AG04450 (cell line): ENCODE results near the gene NOX3. TPM values are rescaled to one million over a fixed set of nuclear protein-coding genes. Genes with fewer than 3 reads are reported as not detected.
A peak's percentile ranks its signal among the peaks of the same experiment; 100 is the strongest.
"Not testable (repeated sequence)": the region's sequence is repeated elsewhere in the genome, so short reads cannot be mapped to it uniquely, and the experiment has no call there.

Experiments used
- CTCF ChIA-PET: fragments of 300-600, 350-600 bp; formaldehyde crosslinking; extraction: SDS; loops from one replicate; lab custom pipeline; 2022; ENCODE audit warnings: antibody characterized with exemption, inconsistent platforms; lab: Charles Lee
- POLR2A ChIA-PET: fragments of 350-600 bp; formaldehyde crosslinking; extraction: SDS; loops from one replicate; lab custom pipeline; 2021; ENCODE audit warnings: antibody characterized with exemption, inconsistent platforms; lab: Yijun Ruan, JAX
- DNase-seq: peaks from one replicate; pipeline ENCODE4 v3.0.0-alpha.2; 2011; ENCODE audit warnings: low read depth, low spot score
- H3K27ac ChIP-seq: one replicate; pipeline ENCODE4 v1.5.1; 2012; ENCODE audit warnings: low read depth, low read length, control low read depth
- H3K27me3 ChIP-seq: one replicate; pipeline ENCODE4 v1.6.0; 2012; ENCODE audit warnings: low read length; ENCODE audit not compliant: control insufficient read depth, insufficient read depth
- H3K4me3 ChIP-seq: 2 replicates; pipeline ENCODE4 v1.5.1; 2011; ENCODE audit warnings: mild to moderate bottlenecking, low read depth, low read length, control low read depth
- H3K9me3 ChIP-seq: 2 replicates; pipeline ENCODE4 v1.5.1; 2012; ENCODE audit warnings: low read length; ENCODE audit not compliant: control insufficient read depth, insufficient read depth
- polyA plus RNA-seq: library from polyadenylated mRNA; depleted of rRNA; stranded (reverse); fragments of >200 nt; gene quantifications from 2 replicates; pipeline ENCODE4 v1.2.3, GENCODE V29; 2011
- TF ChIP-seq, protein P1 (sequence below): IDR thresholded peaks from 2 replicates; pipeline ENCODE4 v1.5.1; 2011; ENCODE audit warnings: low read depth, low read length, control low read depth, inconsistent platforms

NOX3 gene
- polyA plus RNA-seq, 1 experiment: not detected

DNA sequence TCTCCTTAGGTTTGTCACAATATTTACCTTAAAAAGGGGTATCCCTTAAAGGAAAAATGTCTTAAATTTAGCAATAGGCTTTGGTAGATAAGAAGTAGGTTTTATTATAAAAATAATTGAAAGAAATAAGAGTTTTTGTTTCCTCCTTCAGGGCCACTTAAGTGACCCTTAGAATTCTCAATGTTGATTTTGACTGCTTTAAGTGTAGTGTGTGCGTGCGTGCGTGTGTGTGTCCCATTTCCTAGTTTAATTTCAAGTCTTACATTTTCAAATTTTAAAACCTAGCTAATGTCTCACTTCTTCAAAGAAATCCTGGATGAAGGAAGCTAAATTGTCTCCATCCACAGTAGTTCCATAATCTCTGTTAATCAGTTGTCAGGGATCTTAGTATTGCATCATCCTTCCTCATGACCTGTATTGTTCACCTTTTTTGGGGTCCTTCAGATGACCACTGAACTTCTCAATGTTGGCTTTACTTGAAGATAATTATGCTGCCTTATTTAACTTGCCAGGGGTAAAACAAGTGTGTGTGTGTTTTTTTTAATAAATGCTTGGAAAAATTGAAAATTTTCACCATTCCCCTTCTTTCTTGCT, 90.7 kb downstream of the NOX3 start:
- TF ChIP-seq, protein P1, sequence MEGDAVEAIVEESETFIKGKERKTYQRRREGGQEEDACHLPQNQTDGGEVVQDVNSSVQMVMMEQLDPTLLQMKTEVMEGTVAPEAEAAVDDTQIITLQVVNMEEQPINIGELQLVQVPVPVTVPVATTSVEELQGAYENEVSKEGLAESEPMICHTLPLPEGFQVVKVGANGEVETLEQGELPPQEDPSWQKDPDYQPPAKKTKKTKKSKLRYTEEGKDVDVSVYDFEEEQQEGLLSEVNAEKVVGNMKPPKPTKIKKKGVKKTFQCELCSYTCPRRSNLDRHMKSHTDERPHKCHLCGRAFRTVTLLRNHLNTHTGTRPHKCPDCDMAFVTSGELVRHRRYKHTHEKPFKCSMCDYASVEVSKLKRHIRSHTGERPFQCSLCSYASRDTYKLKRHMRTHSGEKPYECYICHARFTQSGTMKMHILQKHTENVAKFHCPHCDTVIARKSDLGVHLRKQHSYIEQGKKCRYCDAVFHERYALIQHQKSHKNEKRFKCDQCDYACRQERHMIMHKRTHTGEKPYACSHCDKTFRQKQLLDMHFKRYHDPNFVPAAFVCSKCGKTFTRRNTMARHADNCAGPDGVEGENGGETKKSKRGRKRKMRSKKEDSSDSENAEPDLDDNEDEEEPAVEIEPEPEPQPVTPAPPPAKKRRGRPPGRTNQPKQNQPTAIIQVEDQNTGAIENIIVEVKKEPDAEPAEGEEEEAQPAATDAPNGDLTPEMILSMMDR: no peak
- ChIA-PET POLR2A (no interaction called here), CTCF (no interaction called here)
- Histone ChIP-seq H3K4me3 (no peak overlapping the region), H3K9me3 (peaks cover 8% of the 10 kb centered on the region; the same call in 1 of the 2 replicates), H3K27ac (no peak overlapping the region), H3K27me3 (no peaks in the 10 kb centered on the region)
- DNase-seq: no peak

DNA sequence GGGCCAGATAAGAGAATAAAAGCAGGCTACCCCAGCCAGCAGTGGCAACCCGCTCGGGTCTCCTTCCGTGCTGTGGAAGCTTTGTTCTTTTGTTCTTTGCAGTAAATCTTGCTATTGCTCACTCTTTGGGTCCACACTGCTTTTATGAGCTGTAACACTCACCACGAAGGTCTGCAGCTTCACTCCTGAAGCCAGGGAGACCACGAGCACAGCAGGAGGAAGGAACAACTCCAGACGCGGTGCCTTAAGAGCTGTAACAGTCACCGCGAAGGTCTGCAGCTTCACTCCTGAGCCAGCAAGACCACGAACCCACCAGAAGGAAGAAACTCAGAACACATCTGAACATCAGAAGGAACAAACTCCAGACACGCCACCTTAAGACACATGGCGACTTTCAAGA, 91.6 kb downstream of the NOX3 start:
- H3K4me3 ChIP-seq, H3K9me3 ChIP-seq, CTCF ChIA-PET, POLR2A ChIA-PET, DNase-seq, H3K27me3 ChIP-seq, H3K27ac ChIP-seq: not testable (repeated sequence)

DNA sequence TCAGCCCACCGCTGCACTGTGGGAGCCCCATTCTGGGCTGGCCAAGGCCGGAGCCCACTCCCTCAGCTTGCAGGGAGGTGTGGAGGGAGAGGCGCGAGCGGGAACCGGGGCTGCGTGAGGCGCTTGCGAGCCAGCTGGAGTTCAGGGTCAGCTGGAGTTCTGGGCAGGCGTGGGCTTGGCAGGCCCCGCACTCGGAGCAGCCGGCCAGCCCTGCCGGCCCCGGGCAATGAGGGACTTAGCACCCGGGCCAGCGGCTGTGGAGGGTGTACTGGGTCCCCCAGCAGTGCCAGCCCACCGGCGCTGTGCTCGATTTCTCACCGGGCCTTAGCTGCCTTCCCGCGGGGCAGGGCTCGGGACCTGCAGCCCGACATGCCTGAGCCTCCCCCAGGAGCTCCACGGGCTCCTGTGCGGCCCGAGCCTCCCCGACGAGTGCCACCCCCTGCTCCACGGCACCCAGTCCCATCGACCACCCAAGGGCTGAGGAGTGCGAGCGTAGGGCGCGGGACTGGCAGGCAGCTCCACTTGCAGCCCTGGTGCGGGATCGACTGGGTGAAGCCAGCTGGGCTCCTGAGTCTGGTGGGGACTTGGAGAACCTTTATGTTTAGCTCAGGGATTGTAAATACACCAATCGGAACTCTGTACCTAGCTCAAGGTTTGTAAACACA, 92.5 kb downstream of the NOX3 start:
- H3K4me3 ChIP-seq, POLR2A ChIA-PET, H3K27ac ChIP-seq, H3K27me3 ChIP-seq, CTCF ChIA-PET, DNase-seq, H3K9me3 ChIP-seq: not testable (repeated sequence)

DNA sequence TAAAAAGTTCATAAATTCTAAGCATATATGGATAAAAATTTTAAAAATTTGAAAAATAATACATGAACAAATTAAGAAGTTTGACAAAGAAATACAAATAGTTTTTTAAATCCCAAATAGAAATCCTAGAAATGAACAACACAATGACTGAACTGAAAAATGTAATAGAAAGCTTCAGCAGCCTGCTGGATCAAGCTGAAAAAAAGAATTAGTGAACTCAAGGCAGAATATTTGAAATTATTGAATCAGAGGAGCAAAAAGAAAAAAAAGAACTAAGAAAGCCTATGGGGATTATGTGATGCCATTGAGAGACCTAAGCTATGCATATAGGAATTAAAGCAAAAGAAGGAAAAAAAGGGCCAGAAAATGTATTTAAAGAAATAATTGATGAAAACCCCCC, 101.5 kb downstream of the NOX3 start:
- Histone ChIP-seq H3K4me3 (no peak overlapping the region), H3K27ac (no peak overlapping the region), H3K9me3 (no peaks in the 10 kb centered on the region), H3K27me3 (no peaks in the 10 kb centered on the region)
- ChIA-PET CTCF (interaction anchor here (2.3 kb wide), 1 partner anchor 29 kb away, joined by 6 read pairs; no protein-coding TSS in a partner anchor), POLR2A (no interaction called here)
- no peak for DNase-seq
- TF ChIP-seq, protein P1: no peak

DNA sequence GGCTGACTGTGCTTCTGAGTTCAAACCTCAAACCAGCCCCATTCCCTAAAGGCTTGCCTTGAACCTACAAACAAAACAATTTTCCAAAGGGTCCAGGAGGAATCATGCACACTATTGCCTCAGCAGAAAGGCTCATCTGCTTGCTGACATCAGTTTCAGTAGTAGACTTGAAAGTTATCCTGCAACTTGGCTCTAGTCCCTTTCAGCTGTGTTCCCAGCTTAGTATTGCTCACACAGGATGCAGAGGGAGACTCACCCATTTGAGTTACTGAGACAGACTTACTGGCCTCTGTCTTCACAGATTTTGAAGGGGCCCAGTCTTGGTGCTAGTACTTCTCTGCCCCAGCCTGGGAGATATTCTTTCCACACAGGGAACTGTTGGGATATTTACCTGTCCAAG, 102.8 kb downstream of the NOX3 start:
- ChIA-PET POLR2A (no interaction called here), CTCF (no interaction called here)
- Histone ChIP-seq H3K27me3 (no peaks in the 10 kb centered on the region), H3K9me3 (no peaks in the 10 kb centered on the region), H3K4me3 (no peak overlapping the region), H3K27ac (no peak overlapping the region)
- DNase-seq: peak; percentile 27
- TF ChIP-seq, protein P1: no peak

DNA sequence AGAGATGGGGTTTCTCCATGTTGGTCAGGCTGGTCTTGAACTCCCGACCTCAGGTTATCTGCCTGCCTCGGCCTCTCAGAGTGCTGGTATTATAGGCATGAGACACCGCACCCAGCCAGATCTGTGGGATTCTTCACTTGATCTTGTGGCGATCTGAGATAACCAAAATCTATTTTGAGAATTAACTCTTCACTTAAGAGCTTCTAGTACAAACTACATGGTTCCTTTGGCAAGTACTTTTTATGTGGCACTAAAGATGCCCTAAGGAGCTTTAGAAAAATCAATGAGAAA, 103.6 kb downstream of the NOX3 start:
- ChIA-PET POLR2A (no interaction called here), CTCF (no interaction called here)
- H3K4me3 ChIP-seq: no peak overlapping the region
- no peak for DNase-seq
- H3K27me3 ChIP-seq: no peaks in the 10 kb centered on the region
- H3K9me3 ChIP-seq: no peaks in the 10 kb centered on the region
- no peak overlapping the region for H3K27ac ChIP-seq
- TF ChIP-seq, protein P1: no peak
